ENCODE data around the gene TDP1. TPM values are rescaled to one million over a fixed set of nuclear protein-coding genes. Genes with fewer than 3 reads are reported as not detected.

Gene TDP1
- total and polyA plus RNA-seq, 2 of the 4 experiments (the other 2 are of a cell fraction) = 23.3 to 53.1 TPM

- dilution Hi-C loops (cut with HindIII; ENCODE audit: low sequenced_read_pairs, unreplicated experiment) = no loop called here
These were observed 5.2 kb downstream of the TDP1 start for GRCh38 chr14:89960914-89961313.

More at GRCh38 chr14:89960914-89961313, 5.2 kb downstream of the TDP1 start:
- H3K27me3 ChIP-seq (ENCODE audit: control insufficient read depth, insufficient read depth, low read length) = no peaks in the 10 kb centered on the region
- WGBS, 2 experiments (ENCODE audit: extremely low coverage in 2 of 2, insufficient read length in 1 of 2) = 81% methylated on average over 3 of the region's 3 CpGs; no CpG with 5 or more reads in 1 of the 2 experiments
- H3K79me1 ChIP-seq (ENCODE audit: low read depth in 1 of 2, low read length in 2 of 2) = peaks cover 57 to 70% of the 10 kb centered on the region in 2 experiments
- no peaks in the 10 kb centered on the region for H3K9me3 ChIP-seq (ENCODE audit: control insufficient read depth, insufficient read depth, low read length)
- H3K9me1 ChIP-seq (ENCODE audit: insufficient read depth, low read length) = peaks cover 10% of the 10 kb centered on the region
- H3K4ac ChIP-seq (ENCODE audit: low read depth, low read length) = no peak overlapping the region
- 0 out of 2 replicates have a peak overlapping the region, but pooled peaks have one; percentile 8 for H3K23ac ChIP-seq (ENCODE audit: low read depth, low read length)
- no peak overlapping the region for H2BK15ac ChIP-seq (ENCODE audit: low read depth, low read length)
- TF ChIP-seq NFE2L2 (IDR thresholded peaks at IDR 0.05; ENCODE audit: low read depth, low read length) = no peak
- no peak for TF ChIP-seq CEBPB (IDR thresholded peaks at IDR 0.05; ENCODE audit: low read depth, low read length)
- TF ChIP-seq MAZ (IDR thresholded peaks at IDR 0.05; ENCODE audit: borderline replicate concordance, low read depth, low read length) = no peak
- no peak for TF ChIP-seq POLR2A (IDR thresholded peaks at IDR 0.05; ENCODE audit: low read depth, low read length)
- TF ChIP-seq FOS (IDR thresholded peaks at IDR 0.05; ENCODE audit: low read depth, low read length) = no peak
- no peak for TF ChIP-seq BHLHE40 (IDR thresholded peaks at IDR 0.05; ENCODE audit: low read depth, low read length)
- no peak for TF ChIP-seq USF2 (IDR thresholded peaks at IDR 0.05; ENCODE audit: low read depth, low read length)
- no peak for TF ChIP-seq MXI1 (IDR thresholded peaks at IDR 0.05; ENCODE audit: borderline replicate concordance, low read depth, low read length)
- TF ChIP-seq CHD1 (IDR thresholded peaks at IDR 0.05; ENCODE audit: low read depth, low read length) = no peak
- TF ChIP-seq ELK1 (IDR thresholded peaks at IDR 0.05; ENCODE audit: borderline replicate concordance, low read depth, low read length) = no peak
- no peak for TF ChIP-seq SMC3 (IDR thresholded peaks at IDR 0.05; ENCODE audit: low read depth, low read length)
- TF ChIP-seq, protein P1, sequence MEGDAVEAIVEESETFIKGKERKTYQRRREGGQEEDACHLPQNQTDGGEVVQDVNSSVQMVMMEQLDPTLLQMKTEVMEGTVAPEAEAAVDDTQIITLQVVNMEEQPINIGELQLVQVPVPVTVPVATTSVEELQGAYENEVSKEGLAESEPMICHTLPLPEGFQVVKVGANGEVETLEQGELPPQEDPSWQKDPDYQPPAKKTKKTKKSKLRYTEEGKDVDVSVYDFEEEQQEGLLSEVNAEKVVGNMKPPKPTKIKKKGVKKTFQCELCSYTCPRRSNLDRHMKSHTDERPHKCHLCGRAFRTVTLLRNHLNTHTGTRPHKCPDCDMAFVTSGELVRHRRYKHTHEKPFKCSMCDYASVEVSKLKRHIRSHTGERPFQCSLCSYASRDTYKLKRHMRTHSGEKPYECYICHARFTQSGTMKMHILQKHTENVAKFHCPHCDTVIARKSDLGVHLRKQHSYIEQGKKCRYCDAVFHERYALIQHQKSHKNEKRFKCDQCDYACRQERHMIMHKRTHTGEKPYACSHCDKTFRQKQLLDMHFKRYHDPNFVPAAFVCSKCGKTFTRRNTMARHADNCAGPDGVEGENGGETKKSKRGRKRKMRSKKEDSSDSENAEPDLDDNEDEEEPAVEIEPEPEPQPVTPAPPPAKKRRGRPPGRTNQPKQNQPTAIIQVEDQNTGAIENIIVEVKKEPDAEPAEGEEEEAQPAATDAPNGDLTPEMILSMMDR (conservative IDR thresholded peaks at IDR 0.05; ENCODE audit: low read depth, low read length) = no peak
- TF ChIP-seq RFX5 (IDR thresholded peaks at IDR 0.05; ENCODE audit: low read depth, low read length) = no peak
- TF ChIP-seq RAD21 (IDR thresholded peaks at IDR 0.05; ENCODE audit: low read length) = no peak
- no peak for TF ChIP-seq RCOR1 (IDR thresholded peaks at IDR 0.05; ENCODE audit: insufficient replicate concordance, low read length)
- TF ChIP-seq MAFK (IDR thresholded peaks at IDR 0.05; ENCODE audit: low read depth, low read length) = no peak
- POLR2A ChIA-PET (ENCODE audit: unreplicated experiment) = no interaction called here
- H4K20me1 ChIP-seq (ENCODE audit: insufficient read depth, low read length) = peaks cover 5% of the 10 kb centered on the region; the same call in 1 of the 2 replicates
- H2BK20ac ChIP-seq (ENCODE audit: low read depth, low read length) = no peak overlapping the region
- CTCF ChIA-PET = interaction anchor here (0.6 kb wide), 1 partner anchor 13 kb away, joined by 3 read pairs; no protein-coding TSS in a partner anchor
- no peak overlapping the region for H4K5ac ChIP-seq (ENCODE audit: low read depth, low read length)
- H2BK120ac ChIP-seq (ENCODE audit: low read depth, low read length) = no peak overlapping the region
- H3K9ac ChIP-seq (ENCODE audit: low read depth, low read length) = no peak overlapping the region
- no peak overlapping the region for H2AK5ac ChIP-seq (ENCODE audit: low read depth, low read length)
- no peak overlapping the region for H2AFZ ChIP-seq (replicated peaks; ENCODE audit: low read length, poor library complexity)
- H3K36me3 ChIP-seq (ENCODE audit: control insufficient read depth, insufficient read depth, low read length) = peaks cover 15% of the 10 kb centered on the region
- no peak overlapping the region for H4K91ac ChIP-seq (ENCODE audit: insufficient read depth, low read depth, low read length)
- ATAC-seq (ENCODE audit: low read depth) (no peak), DNase-seq (no peak)
- BruUV-seq (replicated peaks) = no TSS peak
- no peak overlapping the region for H2AK9ac ChIP-seq (replicated peaks; ENCODE audit: low read depth, low read length, poor library complexity)
- H3K56ac ChIP-seq (ENCODE audit: extremely low read depth, insufficient read depth, low read length) = no peak overlapping the region
- peaks cover 5% of the 10 kb centered on the region; the same call in 1 of the 2 replicates for H3K4me1 ChIP-seq (ENCODE audit: control insufficient read depth, insufficient read depth, low read length)
- no peak overlapping the region for H3K4me3 ChIP-seq (ENCODE audit: insufficient read depth, low read depth, low read length)
- no peak overlapping the region for H3K14ac ChIP-seq (replicated peaks; ENCODE audit: low read depth, low read length)
- no peak overlapping the region for H3K18ac ChIP-seq (ENCODE audit: low read depth, low read length)
- intact Hi-C loops (cut with micrococcal nuclease) = no loop called here
- no peak overlapping the region for H4K8ac ChIP-seq (ENCODE audit: low read depth in 2 of 2, low read length in 2 of 2)
- H2BK5ac ChIP-seq (ENCODE audit: low read depth, low read length, poor library complexity, severe bottlenecking) = no peak overlapping the region
- in situ Hi-C loops (cut with MboI; ENCODE audit: low sequenced_read_pairs) = no loop called here
- no peak overlapping the region for H3K27ac ChIP-seq (ENCODE audit: insufficient read depth, low read length)
- no peak overlapping the region for H3K4me2 ChIP-seq (ENCODE audit: low read depth, low read length)
